ENCODE measurements around the gene AHDC1. TPM values are rescaled to one million over a fixed set of nuclear protein-coding genes. Genes with fewer than 3 reads are reported as not detected.

AHDC1 gene
- total RNA-seq, 2 donors from 2014 or later, result 27.1 to 83.7 TPM

DNA sequence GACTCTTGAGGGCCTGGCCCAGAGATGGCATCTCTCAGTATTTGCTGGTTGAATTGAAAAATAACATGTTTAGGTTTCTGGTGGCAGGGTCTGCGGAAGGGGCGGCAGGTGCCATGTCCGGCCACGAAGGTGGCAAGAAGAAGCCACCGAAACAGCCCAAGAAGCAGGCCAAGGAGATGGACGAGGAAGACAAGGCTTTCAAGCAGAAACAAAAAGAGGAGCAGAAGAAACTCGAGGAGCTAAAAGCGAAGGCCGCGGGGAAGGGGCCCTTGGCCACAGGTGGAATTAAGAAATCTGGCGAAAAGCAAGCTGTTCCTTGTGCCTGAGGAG lies 45.3 kb upstream of the AHDC1 start:
- intact Hi-C loops (cut with DNase I), result no loop called here
- Histone ChIP-seq H3K27me3 (replicated peaks; ENCODE audit: insufficient read depth) (no peaks in the 10 kb centered on the region), H3K27ac (no peak overlapping the region), H3K9me3 (no peaks in the 10 kb centered on the region), H3K36me3 (no peaks in the 10 kb centered on the region), H3K4me3 (no peak overlapping the region), H3K4me1 (replicated peaks) (no peaks in the 10 kb centered on the region)
- DNase-seq (ENCODE audit: low spot score), result no peak
- TF ChIP-seq POLR2A (IDR thresholded peaks at IDR 0.05), result no peak
- TF ChIP-seq, protein P1, sequence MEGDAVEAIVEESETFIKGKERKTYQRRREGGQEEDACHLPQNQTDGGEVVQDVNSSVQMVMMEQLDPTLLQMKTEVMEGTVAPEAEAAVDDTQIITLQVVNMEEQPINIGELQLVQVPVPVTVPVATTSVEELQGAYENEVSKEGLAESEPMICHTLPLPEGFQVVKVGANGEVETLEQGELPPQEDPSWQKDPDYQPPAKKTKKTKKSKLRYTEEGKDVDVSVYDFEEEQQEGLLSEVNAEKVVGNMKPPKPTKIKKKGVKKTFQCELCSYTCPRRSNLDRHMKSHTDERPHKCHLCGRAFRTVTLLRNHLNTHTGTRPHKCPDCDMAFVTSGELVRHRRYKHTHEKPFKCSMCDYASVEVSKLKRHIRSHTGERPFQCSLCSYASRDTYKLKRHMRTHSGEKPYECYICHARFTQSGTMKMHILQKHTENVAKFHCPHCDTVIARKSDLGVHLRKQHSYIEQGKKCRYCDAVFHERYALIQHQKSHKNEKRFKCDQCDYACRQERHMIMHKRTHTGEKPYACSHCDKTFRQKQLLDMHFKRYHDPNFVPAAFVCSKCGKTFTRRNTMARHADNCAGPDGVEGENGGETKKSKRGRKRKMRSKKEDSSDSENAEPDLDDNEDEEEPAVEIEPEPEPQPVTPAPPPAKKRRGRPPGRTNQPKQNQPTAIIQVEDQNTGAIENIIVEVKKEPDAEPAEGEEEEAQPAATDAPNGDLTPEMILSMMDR (IDR thresholded peaks at IDR 0.05), result no peak
- TF ChIP-seq POLR2AphosphoS5 (IDR thresholded peaks at IDR 0.05), result no peak
- 92% methylated on average over 11 of the region's 11 CpGs for WGBS

DNA sequence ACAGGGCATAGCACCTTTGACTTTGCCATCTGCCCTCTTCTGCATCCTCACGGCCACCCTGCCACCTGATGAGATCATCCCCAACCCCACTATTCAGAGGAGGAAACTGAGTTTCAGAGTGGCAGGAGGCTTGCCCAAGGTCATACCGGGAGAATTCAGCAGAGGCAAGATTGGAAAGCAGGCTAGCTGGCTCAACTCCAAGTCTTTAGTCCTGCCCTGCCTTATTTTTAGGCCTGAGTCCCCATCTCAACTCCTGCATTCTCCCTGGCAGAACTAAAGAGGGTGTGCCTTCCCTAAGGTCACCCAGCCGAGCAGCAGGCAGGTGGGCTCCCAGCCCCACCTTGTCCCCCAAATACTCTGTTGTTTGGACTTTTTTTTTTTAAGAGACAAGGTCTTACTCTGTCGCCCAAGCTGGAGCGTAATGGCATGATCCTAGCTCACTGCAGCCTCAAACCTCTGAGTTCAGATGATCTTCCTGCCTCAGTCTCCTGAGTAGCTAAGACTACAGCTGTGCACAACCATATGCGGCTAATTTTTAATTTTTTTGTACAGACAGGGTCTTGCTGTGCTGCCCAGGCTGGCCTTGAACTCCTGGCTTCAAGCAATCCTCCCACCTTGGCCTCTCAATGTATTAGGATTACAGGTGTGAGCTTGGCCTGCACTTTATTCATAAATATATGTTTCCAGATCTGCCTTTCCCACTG lies 44.8 kb upstream of the AHDC1 start:
- Histone ChIP-seq H3K9me3 (no peaks in the 10 kb centered on the region), H3K27me3 (replicated peaks; ENCODE audit: insufficient read depth) (no peaks in the 10 kb centered on the region), H3K27ac (no peak overlapping the region), H3K36me3 (no peaks in the 10 kb centered on the region), H3K4me3 (no peak overlapping the region), H3K4me1 (replicated peaks) (no peaks in the 10 kb centered on the region)
- intact Hi-C loops (cut with DNase I), result no loop called here
- TF ChIP-seq POLR2AphosphoS5 (IDR thresholded peaks at IDR 0.05), result no peak
- TF ChIP-seq, protein P1 (IDR thresholded peaks at IDR 0.05), result no peak
- no peak for TF ChIP-seq POLR2A (IDR thresholded peaks at IDR 0.05)
- no peak for DNase-seq (ENCODE audit: low spot score)
- 79% methylated on average over 6 of the region's 6 CpGs for WGBS

DNA sequence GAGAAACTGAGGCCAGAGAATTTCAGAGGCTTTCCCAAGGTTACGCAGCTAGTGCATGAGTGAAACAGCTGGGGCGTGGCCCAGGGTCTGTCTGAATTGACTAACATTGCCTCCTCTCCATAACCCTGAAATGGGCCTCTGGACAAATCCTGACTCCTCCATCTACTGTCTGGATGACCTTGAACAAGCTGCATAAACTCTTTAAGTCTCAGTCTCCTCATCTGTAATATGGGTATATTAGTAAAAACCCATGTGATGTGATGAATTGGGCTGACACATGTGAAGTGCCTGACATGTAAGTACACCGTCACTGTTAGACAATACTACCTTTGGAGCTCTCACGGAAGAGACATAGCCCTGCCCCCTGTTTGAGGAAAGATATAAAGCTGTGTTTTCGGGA lies 43.4 kb upstream of the AHDC1 start:
- intact Hi-C loops (cut with DNase I), result no loop called here
- no peak overlapping the region for H3K27ac ChIP-seq
- WGBS, result 96% methylated on average over 5 of the region's 5 CpGs
- no peaks in the 10 kb centered on the region for H3K36me3 ChIP-seq
- no peaks in the 10 kb centered on the region for H3K4me1 ChIP-seq (replicated peaks)
- H3K27me3 ChIP-seq (replicated peaks; ENCODE audit: insufficient read depth), result no peaks in the 10 kb centered on the region
- DNase-seq (ENCODE audit: low spot score), result no peak
- no peaks in the 10 kb centered on the region for H3K9me3 ChIP-seq
- H3K4me3 ChIP-seq, result no peak overlapping the region
- TF ChIP-seq POLR2AphosphoS5 (IDR thresholded peaks at IDR 0.05) (no peak), POLR2A (IDR thresholded peaks at IDR 0.05) (no peak)
- TF ChIP-seq, protein P1 (IDR thresholded peaks at IDR 0.05), result no peak

DNA sequence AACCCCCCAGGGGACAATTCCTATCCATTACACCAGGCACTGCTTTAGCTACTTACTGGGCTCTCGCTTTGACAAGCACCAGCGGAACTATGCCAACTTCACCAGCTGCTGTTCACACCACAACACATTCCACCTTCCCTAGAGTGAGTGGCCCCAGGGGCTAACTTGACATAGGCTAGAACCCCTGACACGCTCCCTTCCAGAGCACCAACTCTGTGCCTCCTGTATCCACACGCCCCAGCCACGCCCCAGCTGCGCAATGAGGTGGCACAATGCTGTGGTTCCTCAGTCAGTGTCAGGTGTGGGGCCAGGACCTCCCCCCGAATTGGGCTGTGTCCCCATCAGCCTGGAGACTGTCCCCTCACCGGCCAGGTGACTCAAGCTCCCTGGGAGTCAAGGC lies 42.7 kb upstream of the AHDC1 start:
- Histone ChIP-seq H3K27ac (no peak overlapping the region), H3K36me3 (no peaks in the 10 kb centered on the region), H3K4me1 (replicated peaks) (no peaks in the 10 kb centered on the region), H3K27me3 (replicated peaks; ENCODE audit: insufficient read depth) (no peaks in the 10 kb centered on the region), H3K9me3 (no peaks in the 10 kb centered on the region), H3K4me3 (no peak overlapping the region)
- WGBS, result 86% methylated on average over 8 of the region's 8 CpGs
- no peak for TF ChIP-seq POLR2A (IDR thresholded peaks at IDR 0.05)
- TF ChIP-seq, protein P1 (IDR thresholded peaks at IDR 0.05), result no peak
- TF ChIP-seq POLR2AphosphoS5 (IDR thresholded peaks at IDR 0.05), result no peak
- no peak for DNase-seq (ENCODE audit: low spot score)
- intact Hi-C loops (cut with DNase I), result no loop called here

DNA sequence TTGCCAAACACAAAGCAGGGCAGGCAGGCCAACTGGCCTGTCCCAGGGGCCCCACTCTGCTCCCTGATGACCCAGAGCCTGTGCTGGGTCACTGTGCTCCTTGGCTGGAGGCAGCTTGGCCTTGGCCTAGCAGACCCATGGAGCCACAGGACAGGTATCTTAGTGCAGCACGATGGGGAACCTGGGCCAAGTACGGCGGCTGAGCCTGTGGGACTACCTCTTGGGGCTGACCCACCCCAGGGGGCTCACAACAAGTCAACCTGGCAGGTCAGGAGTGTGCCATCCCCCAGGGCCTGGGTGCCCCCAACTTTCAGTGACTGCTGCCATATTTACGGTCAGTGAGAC lies 41.1 kb upstream of the AHDC1 start:
- TF ChIP-seq, protein P1 (IDR thresholded peaks at IDR 0.05), result no peak
- TF ChIP-seq POLR2AphosphoS5 (IDR thresholded peaks at IDR 0.05) (no peak), POLR2A (IDR thresholded peaks at IDR 0.05) (no peak)
- 95% methylated on average over 3 of the region's 4 CpGs for WGBS

More for the DNA sequence above, 41.1 kb upstream of the AHDC1 start:
- Histone ChIP-seq H3K36me3 (no peaks in the 10 kb centered on the region), H3K4me1 (replicated peaks) (no peaks in the 10 kb centered on the region), H3K27me3 (replicated peaks; ENCODE audit: insufficient read depth) (no peaks in the 10 kb centered on the region), H3K9me3 (no peaks in the 10 kb centered on the region), H3K4me3 (no peak overlapping the region), H3K27ac (no peak overlapping the region)
- DNase-seq (ENCODE audit: low spot score), result no peak
- intact Hi-C loops (cut with DNase I), result no loop called here

Data from prostate gland (tissue), 2 donors.